ENCODE results near the gene KHSRP. TPM values are rescaled to one million over a fixed set of nuclear protein-coding genes. Genes with fewer than 3 reads are reported as not detected.

The KHSRP gene
- total and polyA plus RNA-seq, 2 of the 4 experiments (the other 2 are of a cell fraction), result 31.9 to 93.7 TPM

DNA sequence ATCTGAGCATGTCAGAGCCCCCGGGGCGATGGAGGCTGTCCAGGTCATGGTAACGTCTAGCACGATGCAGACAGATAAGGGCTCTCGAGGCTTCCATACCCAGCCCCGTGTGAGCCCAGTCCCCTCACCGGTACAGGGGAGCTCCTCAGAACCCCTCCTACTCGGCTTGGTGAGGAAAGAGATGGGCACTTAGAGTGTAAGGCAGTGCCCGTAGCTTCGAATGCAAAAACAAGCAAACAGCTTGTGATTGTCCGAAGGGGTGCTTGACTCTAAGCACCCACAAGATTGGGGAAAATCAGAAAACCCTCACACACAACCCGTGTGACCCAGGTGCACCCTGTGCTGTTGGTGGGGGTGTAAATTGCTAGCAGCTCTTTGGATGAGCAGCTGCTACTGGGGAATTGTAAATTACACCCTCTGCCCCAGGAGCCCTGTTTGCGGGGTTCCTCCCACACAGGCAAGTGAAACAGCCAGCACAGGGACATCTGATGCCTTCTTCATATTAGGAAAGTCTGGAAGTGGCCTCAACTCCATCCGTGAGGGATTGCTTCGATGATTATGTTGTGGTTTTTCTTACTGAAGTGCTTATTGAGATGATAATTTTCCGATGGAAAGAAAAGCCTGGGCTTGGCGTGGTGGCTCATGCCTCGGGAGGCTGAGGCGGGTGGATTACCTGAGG is 48.0 kb downstream of the KHSRP start:
- Histone ChIP-seq H3K14ac (replicated peaks; ENCODE audit: low read depth, low read length) (no peak overlapping the region), H3K9me1 (ENCODE audit: insufficient read depth, low read length) (peaks cover 13% of the 10 kb centered on the region), H3K27ac (ENCODE audit: insufficient read depth, low read length) (no peak overlapping the region), H3K4me2 (ENCODE audit: low read depth, low read length) (no peak overlapping the region), H4K20me1 (ENCODE audit: insufficient read depth, low read length) (no peaks in the 10 kb centered on the region), H4K91ac (ENCODE audit: insufficient read depth, low read depth, low read length) (no peak overlapping the region), H3K36me3 (ENCODE audit: control insufficient read depth, insufficient read depth, low read length) (peaks cover 27% of the 10 kb centered on the region), H3K23ac (ENCODE audit: low read depth, low read length) (no peak overlapping the region), H2AK9ac (replicated peaks; ENCODE audit: low read depth, low read length, poor library complexity) (no peak overlapping the region), H2BK20ac (ENCODE audit: low read depth, low read length) (no peak overlapping the region), H2BK5ac (ENCODE audit: low read depth, low read length, poor library complexity, severe bottlenecking) (no peak overlapping the region), H3K9ac (ENCODE audit: low read depth, low read length) (no peak overlapping the region), H2BK120ac (ENCODE audit: low read depth, low read length) (no peak overlapping the region), H2AFZ (replicated peaks; ENCODE audit: low read length, poor library complexity) (no peak overlapping the region), H2BK15ac (ENCODE audit: low read depth, low read length) (no peak overlapping the region), H3K4me3 (ENCODE audit: insufficient read depth, low read depth, low read length) (no peak overlapping the region), H4K8ac (ENCODE audit: low read depth in 2 of 2, low read length in 2 of 2) (no peak overlapping the region), H3K27me3 (ENCODE audit: control insufficient read depth, insufficient read depth, low read length) (no peaks in the 10 kb centered on the region), H4K5ac (ENCODE audit: low read depth, low read length) (no peak overlapping the region), H3K9me3 (ENCODE audit: control insufficient read depth, insufficient read depth, low read length) (peaks cover 7% of the 10 kb centered on the region; the same call in 1 of the 2 replicates), H3K56ac (ENCODE audit: extremely low read depth, insufficient read depth, low read length) (no peak overlapping the region), H3K4ac (ENCODE audit: low read depth, low read length) (no peak overlapping the region), H2AK5ac (ENCODE audit: low read depth, low read length) (no peak overlapping the region), H3K79me1 (ENCODE audit: low read depth in 1 of 2, low read length in 2 of 2) (peaks cover 7 to 14% of the 10 kb centered on the region in 2 experiments; a peak in 3 of 4 replicates), H3K18ac (ENCODE audit: low read depth, low read length) (no peak overlapping the region), H3K4me1 (ENCODE audit: control insufficient read depth, insufficient read depth, low read length) (peaks cover 11% of the 10 kb centered on the region)
- in situ Hi-C loops (cut with MboI; ENCODE audit: low sequenced_read_pairs), result no loop called here
- CTCF ChIA-PET, result no interaction called here
- no peak for DNase-seq
- intact Hi-C loops (cut with micrococcal nuclease), result no loop called here
- TF ChIP-seq, protein P1, sequence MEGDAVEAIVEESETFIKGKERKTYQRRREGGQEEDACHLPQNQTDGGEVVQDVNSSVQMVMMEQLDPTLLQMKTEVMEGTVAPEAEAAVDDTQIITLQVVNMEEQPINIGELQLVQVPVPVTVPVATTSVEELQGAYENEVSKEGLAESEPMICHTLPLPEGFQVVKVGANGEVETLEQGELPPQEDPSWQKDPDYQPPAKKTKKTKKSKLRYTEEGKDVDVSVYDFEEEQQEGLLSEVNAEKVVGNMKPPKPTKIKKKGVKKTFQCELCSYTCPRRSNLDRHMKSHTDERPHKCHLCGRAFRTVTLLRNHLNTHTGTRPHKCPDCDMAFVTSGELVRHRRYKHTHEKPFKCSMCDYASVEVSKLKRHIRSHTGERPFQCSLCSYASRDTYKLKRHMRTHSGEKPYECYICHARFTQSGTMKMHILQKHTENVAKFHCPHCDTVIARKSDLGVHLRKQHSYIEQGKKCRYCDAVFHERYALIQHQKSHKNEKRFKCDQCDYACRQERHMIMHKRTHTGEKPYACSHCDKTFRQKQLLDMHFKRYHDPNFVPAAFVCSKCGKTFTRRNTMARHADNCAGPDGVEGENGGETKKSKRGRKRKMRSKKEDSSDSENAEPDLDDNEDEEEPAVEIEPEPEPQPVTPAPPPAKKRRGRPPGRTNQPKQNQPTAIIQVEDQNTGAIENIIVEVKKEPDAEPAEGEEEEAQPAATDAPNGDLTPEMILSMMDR (conservative IDR thresholded peaks at IDR 0.05; ENCODE audit: low read depth, low read length), result no peak
- TF ChIP-seq RFX5 (IDR thresholded peaks at IDR 0.05; ENCODE audit: low read depth, low read length), result no peak
- no peak for TF ChIP-seq POLR2A (IDR thresholded peaks at IDR 0.05; ENCODE audit: low read depth, low read length)
- no peak for TF ChIP-seq BHLHE40 (IDR thresholded peaks at IDR 0.05; ENCODE audit: low read depth, low read length)
- TF ChIP-seq MAFK (IDR thresholded peaks at IDR 0.05; ENCODE audit: low read depth, low read length), result no peak
- no peak for TF ChIP-seq RCOR1 (IDR thresholded peaks at IDR 0.05; ENCODE audit: insufficient replicate concordance, low read length)
- TF ChIP-seq CHD1 (IDR thresholded peaks at IDR 0.05; ENCODE audit: low read depth, low read length), result no peak
- TF ChIP-seq, protein P2, sequence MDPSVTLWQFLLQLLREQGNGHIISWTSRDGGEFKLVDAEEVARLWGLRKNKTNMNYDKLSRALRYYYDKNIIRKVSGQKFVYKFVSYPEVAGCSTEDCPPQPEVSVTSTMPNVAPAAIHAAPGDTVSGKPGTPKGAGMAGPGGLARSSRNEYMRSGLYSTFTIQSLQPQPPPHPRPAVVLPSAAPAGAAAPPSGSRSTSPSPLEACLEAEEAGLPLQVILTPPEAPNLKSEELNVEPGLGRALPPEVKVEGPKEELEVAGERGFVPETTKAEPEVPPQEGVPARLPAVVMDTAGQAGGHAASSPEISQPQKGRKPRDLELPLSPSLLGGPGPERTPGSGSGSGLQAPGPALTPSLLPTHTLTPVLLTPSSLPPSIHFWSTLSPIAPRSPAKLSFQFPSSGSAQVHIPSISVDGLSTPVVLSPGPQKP (IDR thresholded peaks at IDR 0.05; ENCODE audit: borderline replicate concordance, low read depth, low read length), result no peak
- TF ChIP-seq SMC3 (IDR thresholded peaks at IDR 0.05; ENCODE audit: low read depth, low read length), result no peak
- no peak for TF ChIP-seq CEBPB (IDR thresholded peaks at IDR 0.05; ENCODE audit: low read depth, low read length)
- TF ChIP-seq MXI1 (IDR thresholded peaks at IDR 0.05; ENCODE audit: borderline replicate concordance, low read depth, low read length), result no peak
- no peak for TF ChIP-seq NFE2L2 (IDR thresholded peaks at IDR 0.05; ENCODE audit: low read depth, low read length)
- no peak for TF ChIP-seq FOS (IDR thresholded peaks at IDR 0.05; ENCODE audit: low read depth, low read length)
- TF ChIP-seq MAZ (IDR thresholded peaks at IDR 0.05; ENCODE audit: borderline replicate concordance, low read depth, low read length), result no peak
- TF ChIP-seq, protein P3, sequence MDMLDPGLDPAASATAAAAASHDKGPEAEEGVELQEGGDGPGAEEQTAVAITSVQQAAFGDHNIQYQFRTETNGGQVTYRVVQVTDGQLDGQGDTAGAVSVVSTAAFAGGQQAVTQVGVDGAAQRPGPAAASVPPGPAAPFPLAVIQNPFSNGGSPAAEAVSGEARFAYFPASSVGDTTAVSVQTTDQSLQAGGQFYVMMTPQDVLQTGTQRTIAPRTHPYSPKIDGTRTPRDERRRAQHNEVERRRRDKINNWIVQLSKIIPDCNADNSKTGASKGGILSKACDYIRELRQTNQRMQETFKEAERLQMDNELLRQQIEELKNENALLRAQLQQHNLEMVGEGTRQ (IDR thresholded peaks at IDR 0.05; ENCODE audit: low read depth, low read length), result no peak
- no peak for TF ChIP-seq RAD21 (IDR thresholded peaks at IDR 0.05; ENCODE audit: low read length)
- no TSS peak for BruUV-seq (replicated peaks)
- dilution Hi-C loops (cut with HindIII; ENCODE audit: low sequenced_read_pairs, unreplicated experiment), result no loop called here
- no peak for ATAC-seq (ENCODE audit: low read depth)
- POLR2A ChIA-PET (ENCODE audit: unreplicated experiment), result no interaction called here
- WGBS, 2 experiments (ENCODE audit: extremely low coverage in 2 of 2, insufficient read length in 1 of 2), result 93% methylated on average over 3 of the region's 19 CpGs; no CpG with 5 or more reads in 1 of the 2 experiments

All from IMR-90 (cell line).